Measurements from ENCODE around the gene DPT.

Gene DPT

DNA sequence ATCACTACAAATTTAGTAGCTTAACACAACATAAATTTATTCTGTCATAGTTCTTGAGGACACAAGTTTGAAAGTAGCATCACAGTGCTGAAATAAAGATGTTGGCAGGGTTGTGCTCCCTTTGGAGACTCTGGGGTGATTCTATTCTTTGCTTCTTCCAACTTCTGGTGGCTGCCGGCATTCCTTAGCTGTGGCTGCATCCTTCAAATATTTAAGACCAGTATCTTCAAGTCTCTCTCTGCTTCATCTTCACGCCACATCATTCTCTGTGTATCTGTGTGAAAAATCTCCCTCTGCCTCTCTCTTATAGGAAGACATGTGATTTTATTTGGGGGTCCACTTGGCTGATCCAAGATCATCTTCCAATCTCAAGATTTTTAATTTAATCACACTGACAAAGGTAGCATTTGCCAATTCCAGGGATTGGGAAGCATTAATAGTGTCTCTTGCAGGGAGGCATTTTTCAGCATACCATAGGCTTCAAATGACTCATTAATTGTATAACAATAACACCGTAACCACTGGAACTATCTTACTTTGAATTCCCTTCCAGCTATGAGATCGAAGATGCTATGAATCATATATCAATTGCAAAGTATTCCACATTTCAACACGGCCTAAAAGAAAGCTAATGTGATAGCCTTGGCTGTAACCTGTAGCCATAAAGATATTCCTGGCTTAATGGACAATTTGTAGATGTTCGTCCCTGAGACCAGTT, 74.6 kb downstream of the DPT start:
- no peak for DNase-seq

DNA sequence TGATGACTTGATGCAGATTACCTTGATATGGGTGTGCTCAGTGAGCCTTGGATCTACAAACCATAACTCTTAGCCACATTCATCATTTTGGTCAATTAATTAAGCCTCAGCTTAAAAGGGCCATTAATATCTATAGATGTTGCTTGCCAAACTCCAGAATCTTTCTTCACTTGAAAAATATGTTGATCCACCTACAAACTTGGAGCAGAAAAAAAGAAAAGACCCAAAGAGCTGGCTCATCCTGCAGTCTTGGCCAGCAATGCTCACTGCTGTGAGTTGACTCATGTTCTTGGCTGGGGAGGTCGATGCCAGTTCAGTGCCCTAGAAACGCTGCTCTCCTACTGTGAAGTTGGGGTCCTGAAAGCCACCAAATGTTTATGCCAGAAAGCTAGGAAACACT, 75.4 kb downstream of the DPT start:
- DNase-seq, result no peak

DNA sequence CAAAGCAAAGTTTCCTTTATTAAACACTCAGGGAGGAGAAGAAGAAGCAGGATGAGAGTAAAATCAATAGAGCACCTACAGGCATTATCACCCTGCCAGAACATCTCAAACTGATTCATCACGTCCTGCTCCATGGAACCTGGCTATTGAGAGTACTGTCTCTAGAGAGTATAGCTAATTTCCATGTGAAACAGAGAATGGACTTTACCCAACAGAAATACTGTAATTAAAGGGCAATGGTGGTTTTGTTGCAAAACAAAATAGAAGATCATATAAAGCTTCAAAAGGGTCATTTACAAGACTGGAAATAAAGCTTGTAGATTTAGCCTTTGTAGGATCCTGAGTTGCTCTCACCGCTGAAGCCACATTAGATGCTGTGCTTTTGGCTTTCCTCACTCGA, 83.3 kb downstream of the DPT start:
- DNase-seq, result no peak

Data from 8988T (cell line).